NOMO-1 treated with dmso at 0.1 percent for 144 hours (cell line): ENCODE measurements around the gene RRH.
"Not testable (repeated sequence)": the region's sequence is repeated elsewhere in the genome, so short reads cannot be mapped to it uniquely, and the experiment has no call there.

Experiments
- DNase-seq: peaks from one replicate; lab custom pipeline; 2025; ENCODE audit not compliant: unreplicated experiment; lab: John Stamatoyannopoulos, UW

Gene RRH, protein sequence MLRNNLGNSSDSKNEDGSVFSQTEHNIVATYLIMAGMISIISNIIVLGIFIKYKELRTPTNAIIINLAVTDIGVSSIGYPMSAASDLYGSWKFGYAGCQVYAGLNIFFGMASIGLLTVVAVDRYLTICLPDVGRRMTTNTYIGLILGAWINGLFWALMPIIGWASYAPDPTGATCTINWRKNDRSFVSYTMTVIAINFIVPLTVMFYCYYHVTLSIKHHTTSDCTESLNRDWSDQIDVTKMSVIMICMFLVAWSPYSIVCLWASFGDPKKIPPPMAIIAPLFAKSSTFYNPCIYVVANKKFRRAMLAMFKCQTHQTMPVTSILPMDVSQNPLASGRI

GRCh38 chr4:109827672-109828071 lies at the start of gene RRH:
TSS of gene RRH (plus strand) at chr4:109827972. CDS start at chr4:109828028, 56 bp downstream.
- DNase-seq, result no peak

- not testable (repeated sequence) for DNase-seq
Observed at GRCh38 chr4:109782092-109782491, 45.7 kb upstream of the RRH start.

DNA sequence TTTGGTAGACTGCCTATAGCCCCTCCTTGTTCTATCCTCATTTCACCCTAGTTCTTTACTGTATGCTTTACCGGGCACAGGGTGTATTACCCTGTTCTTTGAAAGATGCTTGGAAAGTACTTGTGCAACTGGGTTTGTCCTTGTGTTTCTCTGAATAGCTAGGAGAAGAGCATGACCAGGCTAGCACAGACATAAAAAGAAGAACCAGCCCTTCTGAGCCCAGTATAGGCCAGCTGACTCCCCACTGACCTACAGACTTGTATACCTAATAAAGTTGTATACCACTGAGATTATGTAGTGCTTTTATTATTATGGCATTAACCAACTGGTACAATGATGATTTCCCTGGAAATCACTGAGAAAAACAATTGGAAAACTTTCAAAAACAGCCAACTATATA lies 40.9 kb upstream of the RRH start:
- no peak for DNase-seq

DNA sequence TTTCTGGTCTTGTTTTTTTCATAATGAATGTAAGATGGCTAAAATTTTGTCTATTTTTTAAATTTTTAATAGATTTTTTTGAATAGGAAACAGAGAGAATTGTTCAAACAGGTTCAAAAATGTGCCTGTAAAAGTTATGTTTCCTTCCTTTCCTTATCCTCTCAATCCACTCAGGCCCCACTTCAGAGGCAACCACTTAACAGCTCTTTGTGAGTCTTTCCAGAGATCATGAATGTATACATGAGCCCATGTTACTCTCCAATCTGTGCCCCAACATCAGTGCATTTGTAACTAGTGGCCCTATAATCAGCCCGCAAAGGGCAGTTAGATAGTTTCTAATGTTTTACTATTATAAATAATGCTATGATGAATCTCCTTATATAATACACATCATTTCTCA lies 40.0 kb upstream of the RRH start:
- no peak for DNase-seq

DNA sequence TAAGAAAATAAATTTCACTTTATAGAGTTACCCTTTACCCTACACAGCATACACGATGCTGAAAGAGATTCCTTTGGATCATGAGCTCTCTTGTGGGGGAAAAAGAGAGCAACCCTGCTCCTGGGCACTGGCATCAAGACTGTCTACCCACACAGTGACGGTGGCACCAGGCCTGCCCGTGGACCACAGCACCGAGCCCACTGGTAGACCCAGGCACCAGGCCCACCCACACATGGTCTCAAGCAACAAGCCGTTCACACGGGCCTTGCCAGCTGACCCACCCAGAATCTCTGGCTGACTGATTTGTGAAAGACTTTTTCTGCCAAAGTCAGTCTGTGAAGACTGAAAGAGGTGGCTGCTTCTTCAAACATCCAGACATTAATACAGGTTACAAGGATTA lies 32.7 kb upstream of the RRH start:
- DNase-seq, result no peak

GRCh38 chr4:109798866-109799265 lies 28.9 kb upstream of the RRH start:
- DNase-seq, result no peak

GRCh38 chr4:109801099-109801789 lies 26.5 kb upstream of the RRH start:
- DNase-seq, result no peak

GRCh38 chr4:109801895-109802319 lies 25.9 kb upstream of the RRH start, which contains the start of gene CFI:
TSS of gene CFI (minus strand) at chr4:109801999. CDS start at chr4:109801971, 28 bp downstream.
- no peak for DNase-seq

- DNase-seq, result no peak
Observed at GRCh38 chr4:109803924-109804571, 23.7 kb upstream of the RRH start.

GRCh38 chr4:109809655-109810054 lies 18.1 kb upstream of the RRH start:
- DNase-seq, result no peak

DNA sequence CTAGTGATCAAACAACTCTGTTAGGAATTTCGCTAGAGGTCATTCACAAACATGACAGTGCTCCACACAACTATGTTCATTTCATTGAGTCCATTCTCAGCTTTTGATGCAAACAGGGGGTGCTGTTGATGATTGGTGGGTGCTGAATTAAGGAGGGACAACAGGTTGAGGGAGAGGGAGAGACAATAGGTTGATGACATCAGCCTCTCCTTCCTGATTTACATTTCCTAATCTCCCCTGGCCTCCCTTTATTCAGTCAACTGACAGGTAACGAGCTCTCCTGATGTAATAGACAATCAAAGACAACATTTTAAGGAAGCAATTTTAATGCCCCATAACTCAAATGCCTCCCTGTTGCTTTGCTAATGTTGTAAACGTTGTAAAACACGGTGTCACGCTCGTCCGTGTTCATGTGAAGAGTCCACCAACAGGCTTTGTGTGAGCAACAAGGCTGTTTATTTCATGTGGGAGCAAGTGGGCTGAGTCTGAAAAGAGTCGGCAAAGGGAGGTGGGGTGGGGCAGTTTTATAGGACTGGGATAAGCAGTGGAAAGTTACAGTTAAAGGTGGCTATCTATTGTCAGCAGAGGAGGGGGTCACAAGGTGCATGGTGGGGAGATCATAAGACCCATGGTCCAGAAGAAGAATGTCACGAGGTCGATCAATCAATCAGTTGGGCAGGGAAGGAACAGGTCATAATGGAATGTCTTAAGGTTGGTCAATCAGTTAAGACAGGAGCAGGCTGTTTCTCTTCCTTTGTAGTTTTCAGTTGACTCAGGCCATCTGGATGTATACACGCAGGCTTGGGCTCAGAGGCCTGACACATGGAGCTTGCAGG lies 17.0 kb upstream of the RRH start:
- DNase-seq, result no peak

- DNase-seq, result no peak
Observed at GRCh38 chr4:109811707-109812106, 16.1 kb upstream of the RRH start.

GRCh38 chr4:109815151-109816081 lies 12.4 kb upstream of the RRH start, which contains the start of gene GAR1:
TSS of gene GAR1 (plus strand) at chr4:109815762. CDS start at chr4:109816165, 403 bp downstream.
- DNase-seq, result peak; percentile 91

DNA sequence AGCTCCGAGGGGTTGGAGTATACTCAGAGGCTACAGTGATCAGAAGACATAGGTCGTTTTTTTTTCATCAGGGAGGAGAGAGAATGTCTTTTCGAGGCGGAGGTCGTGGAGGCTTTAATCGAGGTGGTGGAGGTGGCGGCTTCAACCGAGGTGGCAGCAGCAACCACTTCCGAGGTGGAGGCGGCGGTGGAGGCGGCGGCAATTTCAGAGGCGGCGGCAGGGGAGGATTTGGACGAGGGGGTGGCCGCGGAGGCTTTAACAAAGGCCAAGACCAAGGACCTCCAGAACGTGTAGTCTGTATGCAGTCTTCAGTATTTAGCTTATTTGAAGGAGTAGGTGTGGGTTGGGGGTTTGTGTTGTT lies 11.7 kb upstream of the RRH start:
- DNase-seq, result no peak

- DNase-seq, result no peak
Observed at GRCh38 chr4:109816894-109817293, 10.9 kb upstream of the RRH start.

GRCh38 chr4:109818268-109818667 lies 9.5 kb upstream of the RRH start:
- DNase-seq, result no peak

- no peak for DNase-seq
Observed at GRCh38 chr4:109820563-109820962, 7.2 kb upstream of the RRH start.

- DNase-seq, result no peak
Observed at GRCh38 chr4:109821185-109821584, 6.6 kb upstream of the RRH start.

DNA sequence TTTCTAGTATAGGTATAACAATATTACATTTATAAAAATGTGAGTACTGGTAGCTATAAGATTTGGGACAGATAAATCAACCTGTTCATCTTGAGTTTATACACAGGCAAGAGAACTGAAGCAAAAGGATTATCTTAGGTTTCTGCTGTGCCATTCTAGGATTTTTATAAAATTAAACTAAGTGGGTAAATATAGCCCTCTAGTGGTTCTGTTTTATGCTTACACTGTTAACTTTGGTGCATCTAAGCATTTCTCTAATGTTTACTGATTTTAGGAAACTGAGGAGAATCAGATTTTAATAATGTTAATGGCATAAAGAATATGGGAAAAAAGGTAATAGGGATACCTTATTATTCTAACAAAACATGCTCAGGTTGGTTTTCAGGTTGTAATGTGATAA lies 1.1 kb upstream of the RRH start:
- DNase-seq, result no peak

GRCh38 chr4:109833756-109834155 lies 6.0 kb downstream of the RRH start:
- DNase-seq, result no peak
